GM10248 (cell line): ENCODE results near the gene DMTF1.

Source experiments
- CTCF ChIA-PET: fragments of 300-600 bp; sonication (Branson Sonifier 250); formaldehyde crosslinking; extraction: SDS; loops from one replicate; lab custom pipeline; 2021; ENCODE audit warnings: antibody characterized with exemption; lab: Yijun Ruan, JAX
- POLR2A ChIA-PET: fragments of 350-650 bp; sonication (Branson Sonifier 250); formaldehyde crosslinking; extraction: SDS; loops from one replicate; lab custom pipeline; 2020; ENCODE audit warnings: antibody characterized with exemption; lab: Yijun Ruan, JAX
- DNase-seq: peaks from one replicate; pipeline ENCODE4 v3.0.0; 2012; ENCODE audit errors: extremely low spot score
- TF ChIP-seq, protein P1 (sequence below): IDR thresholded peaks from 2 replicates; pipeline ENCODE4 v1.5.1; 2012; ENCODE audit warnings: mild to moderate bottlenecking, low read depth; ENCODE audit errors: extremely low read depth, missing control alignments, control extremely low read depth

DMTF1 gene

DNA sequence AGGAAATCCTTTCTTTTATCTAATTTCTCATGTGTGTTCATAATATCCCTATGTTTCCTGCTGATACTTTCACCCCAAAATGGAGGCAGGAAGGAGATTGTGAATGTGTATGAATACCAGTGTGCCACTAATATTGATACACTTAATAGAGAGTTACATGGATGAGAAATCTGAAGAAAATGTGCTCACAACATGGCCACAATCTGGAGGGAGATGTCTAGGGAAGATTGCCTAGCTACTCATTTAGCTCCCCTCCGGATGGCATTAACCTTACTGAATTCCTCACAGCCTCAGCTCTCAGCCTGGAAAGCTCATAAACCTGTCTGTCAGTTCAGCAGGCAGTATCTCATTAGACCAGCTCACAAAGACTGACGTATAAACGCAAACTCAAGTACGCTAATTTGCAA lies 23.4 kb upstream of the DMTF1 start:
- ChIA-PET CTCF (interaction anchor here (0.8 to 5.7 kb wide), 12 partner anchors 14 to 205 kb away, joined by 3 to 52 read pairs (median 3); partner anchors contain the start of gene ELAPOR2), POLR2A (no interaction called here)
- no peak for DNase-seq
- TF ChIP-seq, protein P1, sequence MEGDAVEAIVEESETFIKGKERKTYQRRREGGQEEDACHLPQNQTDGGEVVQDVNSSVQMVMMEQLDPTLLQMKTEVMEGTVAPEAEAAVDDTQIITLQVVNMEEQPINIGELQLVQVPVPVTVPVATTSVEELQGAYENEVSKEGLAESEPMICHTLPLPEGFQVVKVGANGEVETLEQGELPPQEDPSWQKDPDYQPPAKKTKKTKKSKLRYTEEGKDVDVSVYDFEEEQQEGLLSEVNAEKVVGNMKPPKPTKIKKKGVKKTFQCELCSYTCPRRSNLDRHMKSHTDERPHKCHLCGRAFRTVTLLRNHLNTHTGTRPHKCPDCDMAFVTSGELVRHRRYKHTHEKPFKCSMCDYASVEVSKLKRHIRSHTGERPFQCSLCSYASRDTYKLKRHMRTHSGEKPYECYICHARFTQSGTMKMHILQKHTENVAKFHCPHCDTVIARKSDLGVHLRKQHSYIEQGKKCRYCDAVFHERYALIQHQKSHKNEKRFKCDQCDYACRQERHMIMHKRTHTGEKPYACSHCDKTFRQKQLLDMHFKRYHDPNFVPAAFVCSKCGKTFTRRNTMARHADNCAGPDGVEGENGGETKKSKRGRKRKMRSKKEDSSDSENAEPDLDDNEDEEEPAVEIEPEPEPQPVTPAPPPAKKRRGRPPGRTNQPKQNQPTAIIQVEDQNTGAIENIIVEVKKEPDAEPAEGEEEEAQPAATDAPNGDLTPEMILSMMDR: no peak

DNA sequence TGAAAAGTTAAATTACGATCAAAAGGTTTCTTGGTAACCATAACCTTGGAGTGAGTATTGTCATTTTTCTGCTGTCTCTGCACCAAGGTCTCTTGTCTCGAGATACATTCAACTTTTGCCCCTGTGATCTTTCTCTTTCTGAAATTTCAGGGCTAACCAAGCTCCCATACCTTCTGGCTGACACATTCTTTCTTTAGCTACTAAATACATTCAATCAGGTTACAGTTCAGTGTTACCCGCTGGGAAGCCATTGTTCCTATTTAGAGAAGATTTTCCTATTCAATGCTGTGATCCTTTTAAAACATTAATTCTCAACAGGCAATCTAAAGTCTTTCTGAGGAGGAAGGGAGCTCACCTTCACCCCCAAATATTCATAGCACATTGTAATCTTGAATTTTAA lies 22.9 kb upstream of the DMTF1 start:
- ChIA-PET POLR2A (interaction anchor here (0.6 kb wide), 1 partner anchor 23 kb away, joined by 3 read pairs; the partner anchor contains the start of gene DMTF1), CTCF (interaction anchor here (0.8 to 5.7 kb wide), 12 partner anchors 14 to 205 kb away, joined by 3 to 52 read pairs (median 4); partner anchors contain the start of genes DMTF1 and ELAPOR2)
- TF ChIP-seq, protein P1: no peak
- DNase-seq: no peak

DNA sequence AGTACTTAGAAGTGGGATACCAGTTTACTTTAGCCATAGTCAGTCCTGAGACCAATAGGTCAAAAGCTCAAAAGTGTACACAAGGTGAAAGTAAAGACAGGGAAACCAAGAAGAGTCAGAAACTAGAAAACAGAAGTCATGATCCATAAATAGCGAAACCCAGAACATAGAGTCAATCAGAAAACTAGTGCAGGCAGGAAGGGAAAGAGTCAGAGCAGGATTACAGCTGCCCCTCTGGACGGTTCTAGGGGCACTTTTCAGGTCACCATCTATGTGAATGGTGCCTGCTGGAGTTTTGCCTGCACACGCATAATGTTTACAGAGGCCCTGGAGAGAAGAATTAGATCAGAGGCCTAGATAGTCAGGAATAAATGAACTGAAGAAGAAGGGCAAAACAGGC lies 22.4 kb upstream of the DMTF1 start:
- TF ChIP-seq, protein P1: no peak
- ChIA-PET CTCF (interaction anchor here (0.8 to 5.7 kb wide), 11 partner anchors 13 to 206 kb away, joined by 3 to 52 read pairs (median 4); partner anchors contain the start of genes DMTF1 and ELAPOR2), POLR2A (interaction anchor here (0.6 kb wide), 1 partner anchor 23 kb away, joined by 3 read pairs; the partner anchor contains the start of gene DMTF1)
- peak; percentile 18 for DNase-seq

DNA sequence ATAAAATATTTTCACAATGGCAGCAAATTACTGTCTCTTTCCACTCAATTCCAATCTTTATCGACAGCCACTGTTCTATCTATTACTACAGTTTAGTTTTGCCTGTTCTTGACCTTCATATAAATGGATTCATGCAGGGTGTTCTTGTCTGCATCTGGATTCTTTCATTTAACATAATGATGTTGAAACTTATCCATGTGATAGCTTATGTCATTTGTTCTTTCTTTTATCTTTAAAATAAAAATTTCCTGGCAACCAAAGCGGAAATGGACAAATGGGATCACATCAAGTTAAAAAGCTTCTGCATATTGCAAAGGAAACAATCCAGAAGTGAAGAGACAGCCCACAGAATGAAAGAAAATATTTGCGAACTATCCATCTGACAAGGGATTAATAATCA lies 20.5 kb upstream of the DMTF1 start:
- CTCF ChIA-PET: interaction anchor here (0.8 to 5.7 kb wide), 4 partner anchors 10 to 382 kb away, joined by 3 to 52 read pairs (median 4); no protein-coding TSS in a partner anchor
- DNase-seq: no peak
- TF ChIP-seq, protein P1: no peak
- POLR2A ChIA-PET: no interaction called here

DNA sequence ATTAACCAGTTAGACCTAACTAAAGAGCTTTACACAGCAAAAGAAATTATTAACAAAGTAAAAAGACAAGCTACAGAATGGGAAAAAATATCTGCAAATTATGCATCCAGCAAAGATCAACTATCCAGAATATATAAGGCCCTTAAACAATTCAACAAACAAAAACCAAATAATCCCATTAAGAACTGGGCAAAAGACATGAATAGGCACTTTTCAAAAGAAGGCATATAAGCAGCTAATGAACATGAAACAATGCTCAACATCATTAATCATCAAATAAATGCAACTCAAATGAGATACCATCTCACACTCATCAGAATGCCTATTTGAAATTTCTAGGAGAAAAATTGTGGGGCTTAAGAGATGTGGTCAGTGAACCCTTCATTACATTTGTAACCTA lies 15.0 kb upstream of the DMTF1 start:
- CTCF ChIA-PET: interaction anchor here (2.7 kb wide), 1 partner anchor 10 kb away, joined by 16 read pairs; no protein-coding TSS in a partner anchor
- POLR2A ChIA-PET: no interaction called here
- TF ChIP-seq, protein P1: no peak
- no peak for DNase-seq

DNA sequence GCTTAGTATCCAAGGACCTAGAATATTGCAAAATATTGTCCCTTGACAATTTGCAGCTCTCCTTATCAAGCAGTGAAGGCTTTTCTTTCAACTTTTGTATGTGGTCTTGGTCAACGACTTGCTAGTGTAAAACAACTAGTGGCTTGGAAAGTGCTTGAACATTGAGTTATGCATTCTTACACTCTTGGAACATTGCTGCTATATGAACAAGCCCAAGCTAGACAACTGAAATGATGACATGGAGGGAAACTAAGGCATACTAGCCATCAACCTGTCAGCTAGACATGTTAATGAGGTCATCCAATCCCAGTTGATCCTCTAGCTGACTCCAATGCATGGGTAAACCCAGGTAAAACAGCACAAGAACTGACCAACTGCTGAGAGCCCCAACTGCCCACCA lies 12.7 kb upstream of the DMTF1 start:
- ChIA-PET CTCF (interaction anchor here (1.2 to 1.9 kb wide), 4 partner anchors 9 to 213 kb away, joined by 3 to 10 read pairs (median 4); no protein-coding TSS in a partner anchor), POLR2A (no interaction called here)
- TF ChIP-seq, protein P1: no peak
- no peak for DNase-seq
